ENCODE measurements around the gene DOHH.

DNA sequence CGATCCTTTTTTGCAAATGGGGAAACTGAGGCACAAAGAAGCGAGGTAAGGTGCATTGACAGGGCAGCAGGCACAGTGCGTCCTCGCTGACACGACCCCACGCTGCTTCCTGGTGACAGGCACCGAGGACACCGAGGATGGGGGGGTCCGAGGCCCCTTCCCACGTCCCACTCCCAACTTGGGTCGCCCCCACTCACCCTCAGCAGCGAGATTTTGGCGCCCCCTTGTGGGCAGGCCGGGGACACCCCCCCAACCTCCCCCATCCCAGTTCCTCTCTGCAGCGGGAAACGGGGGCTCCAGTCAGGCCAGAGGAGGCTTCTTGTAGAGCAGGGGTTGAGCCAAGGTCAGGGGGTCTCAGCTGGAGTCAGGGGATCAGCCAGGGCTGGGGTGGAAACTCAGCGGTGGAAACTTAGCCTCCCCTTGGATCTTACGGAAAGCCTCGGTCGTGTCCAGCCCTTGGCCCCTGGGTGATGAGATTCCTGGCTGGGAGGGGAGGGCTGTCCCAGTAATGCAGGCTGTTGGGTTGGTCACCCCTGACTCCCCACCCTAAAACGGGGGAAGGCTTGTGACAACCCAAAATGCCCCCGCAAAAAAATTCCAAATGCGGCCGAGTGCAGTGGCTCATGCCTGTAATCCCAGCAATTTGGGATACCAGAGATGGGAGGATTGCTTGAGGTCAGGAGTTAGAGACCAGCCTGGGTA is 28.4 kb downstream of the DOHH start:
- TF ChIP-seq POLR2A (IDR thresholded peaks at IDR 0.05; ENCODE audit: low read depth, low read length) (no peak), POLR2AphosphoS5 (IDR thresholded peaks at IDR 0.05; ENCODE audit: low read depth, low read length) (no peak), TAF1 (IDR thresholded peaks at IDR 0.05; ENCODE audit: borderline replicate concordance, low read depth, low read length) (no peak)

Data from GM12892 (cell line).